ENCODE data around the gene CPPED1. TPM values are rescaled to one million over a fixed set of nuclear protein-coding genes. Genes with fewer than 3 reads are reported as not detected.
"Not testable (repeated sequence)": the region's sequence is repeated elsewhere in the genome, so short reads cannot be mapped to it uniquely, and the experiment has no call there.

CPPED1 gene
- total and polyA plus RNA-seq, 8 donors: 8.0 to 178 (median 13.1) TPM

- no peaks in the 10 kb centered on the region for H3K4me1 ChIP-seq
- H3K4me3 ChIP-seq: no peak overlapping the region
- no peak for TF ChIP-seq POLR2A (IDR thresholded peaks at IDR 0.05)
- no peak for TF ChIP-seq POLR2AphosphoS5 (IDR thresholded peaks at IDR 0.05)
- TF ChIP-seq EP300 (IDR thresholded peaks at IDR 0.05): no peak
- TF ChIP-seq CTCF (IDR thresholded peaks at IDR 0.05): no peak
- H3K27ac ChIP-seq: no peak overlapping the region
- no peak for DNase-seq
- 81 to 96% (median 92%) methylated on average over 4 of the region's 4 CpGs for WGBS, 5 donors
- H3K27me3 ChIP-seq: no peaks in the 10 kb centered on the region
- intact Hi-C loops (cut with DNase I; ENCODE audit: low total_unique reads): no loop called here
- no peaks in the 10 kb centered on the region for H3K9me3 ChIP-seq
- H3K36me3 ChIP-seq: no peaks in the 10 kb centered on the region
Measured at GRCh38 chr16:12818326-12818725, 14.6 kb upstream of the CPPED1 start.

DNA sequence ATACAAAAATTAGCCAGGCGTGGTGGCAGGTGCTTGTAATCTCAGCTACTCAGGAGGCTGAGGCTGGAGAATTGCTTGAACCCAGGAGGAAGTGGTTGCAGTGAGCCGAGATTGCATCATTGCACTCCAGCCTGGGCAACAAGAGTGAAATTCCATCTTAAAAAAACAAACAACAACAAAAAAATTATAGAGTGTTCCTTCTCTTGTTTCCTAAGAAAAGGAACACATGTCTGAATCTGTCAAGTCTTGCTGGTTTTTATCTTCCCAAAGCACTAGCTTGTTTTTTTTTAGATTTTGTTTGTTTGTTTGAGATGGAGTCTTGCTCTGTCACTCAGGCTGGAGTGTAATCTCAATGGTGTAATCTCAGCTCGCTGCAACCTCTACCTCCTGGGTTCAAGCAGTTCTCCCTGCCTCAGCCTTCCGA, 13.1 kb upstream of the CPPED1 start:
- H3K27ac ChIP-seq: peak overlapping the region in 1 of 5 donors; percentile 26
- H3K27me3 ChIP-seq; H3K4me1 ChIP-seq; intact Hi-C loops (cut with DNase I; ENCODE audit: low total_unique reads); H3K9me3 ChIP-seq; DNase-seq; H3K36me3 ChIP-seq; H3K4me3 ChIP-seq: not testable (repeated sequence)
- 51 to 68% (median 63%) methylated on average over 4 of the region's 4 CpGs for WGBS, 5 donors

- intact Hi-C loops (cut with DNase I; ENCODE audit: low total_unique reads): no loop called here
- no peak overlapping the region for H3K4me3 ChIP-seq
Measured at GRCh38 chr16:12815361-12815760, 11.7 kb upstream of the CPPED1 start.

GRCh38 chr16:12813734-12814133, 10.0 kb upstream of the CPPED1 start:
- intact Hi-C loops (cut with DNase I; ENCODE audit: low total_unique reads): not testable (repeated sequence)

More at GRCh38 chr16:12815361-12815760, 11.7 kb upstream of the CPPED1 start:
- TF ChIP-seq CTCF (IDR thresholded peaks at IDR 0.05): peak in 1 of 7 experiments; percentile 8
- no peak for TF ChIP-seq EP300 (IDR thresholded peaks at IDR 0.05)
- no peak overlapping the region for H3K27ac ChIP-seq
- no peaks in the 10 kb centered on the region for H3K36me3 ChIP-seq
- 36 to 58% (median 38%) methylated on average over 3 of the region's 3 CpGs for WGBS, 5 donors
- H3K9me3 ChIP-seq: no peaks in the 10 kb centered on the region
- H3K27me3 ChIP-seq: no peaks in the 10 kb centered on the region
- H3K4me1 ChIP-seq: no peaks in the 10 kb centered on the region
- no peak for DNase-seq

GRCh38 chr16:12813321-12813720, 9.6 kb upstream of the CPPED1 start:
- WGBS, 5 donors: 85 to 91% (median 88%) methylated on average over 5 of the region's 5 CpGs
- intact Hi-C loops (cut with DNase I; ENCODE audit: low total_unique reads); H3K9me3 ChIP-seq; DNase-seq; H3K27ac ChIP-seq; H3K4me3 ChIP-seq; H3K27me3 ChIP-seq; H3K4me1 ChIP-seq; H3K36me3 ChIP-seq: not testable (repeated sequence)

More at GRCh38 chr16:12813734-12814133, 10.0 kb upstream of the CPPED1 start:
- not testable (repeated sequence) for H3K36me3 ChIP-seq, H3K27ac ChIP-seq, H3K27me3 ChIP-seq, H3K9me3 ChIP-seq, H3K4me3 ChIP-seq, DNase-seq, H3K4me1 ChIP-seq
- 87 to 100% (median 91%) methylated on average over 2 to 3 of the region's 3 CpGs for WGBS, 5 donors

DNA sequence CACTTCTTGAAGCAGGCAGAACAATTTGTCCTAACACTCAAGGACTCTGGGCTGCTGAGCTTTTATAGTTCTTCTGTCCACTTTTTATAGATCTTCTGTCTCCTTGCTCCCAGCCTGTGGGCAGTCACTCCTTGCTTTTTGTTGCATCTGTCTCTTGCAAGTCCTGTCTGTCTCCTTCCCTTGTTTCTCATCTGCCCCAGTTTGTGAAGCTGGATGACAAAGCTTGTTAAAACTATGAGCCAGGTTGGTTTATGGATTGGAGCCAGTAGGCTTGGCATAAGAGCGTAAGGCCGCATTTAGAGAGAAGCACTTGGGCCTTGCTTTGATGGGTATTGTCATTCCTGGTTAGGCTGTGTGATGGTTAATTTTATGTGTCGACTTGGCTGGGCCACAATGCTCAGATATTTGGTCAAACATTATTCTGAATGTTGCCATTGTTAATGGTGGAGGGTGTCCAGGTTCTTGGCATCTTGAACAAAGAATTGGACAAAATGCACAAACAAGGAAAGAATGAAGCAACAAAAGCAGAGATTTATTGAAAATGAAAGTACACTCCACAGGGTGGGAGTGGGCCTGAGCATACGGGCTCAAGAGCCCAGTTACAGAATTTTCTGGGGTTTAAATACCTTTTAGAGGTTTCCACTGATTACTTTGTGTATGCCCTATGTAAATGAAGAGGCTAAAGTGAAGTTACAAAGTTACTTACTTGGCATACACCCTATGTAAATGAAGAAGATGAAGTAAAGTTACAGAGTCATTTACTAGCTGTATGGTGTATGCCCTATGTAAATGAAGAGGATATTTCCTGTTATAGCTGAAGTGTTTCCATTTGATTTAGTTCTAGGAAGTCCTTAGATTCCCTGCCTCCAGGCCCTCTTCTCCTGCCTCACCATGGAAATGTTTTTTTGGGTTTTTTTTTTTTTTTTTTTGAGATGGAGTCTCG, 8.0 kb upstream of the CPPED1 start:
- intact Hi-C loops (cut with DNase I; ENCODE audit: low total_unique reads): no loop called here
- Histone ChIP-seq H3K36me3 (no peaks in the 10 kb centered on the region), H3K9me3 (no peaks in the 10 kb centered on the region), H3K4me1 (no peaks in the 10 kb centered on the region), H3K4me3 (no peak overlapping the region), H3K27ac (no peak overlapping the region), H3K27me3 (no peaks in the 10 kb centered on the region)
- TF ChIP-seq POLR2A (IDR thresholded peaks at IDR 0.05) (no peak), CTCF (IDR thresholded peaks at IDR 0.05) (no peak), POLR2AphosphoS5 (IDR thresholded peaks at IDR 0.05) (no peak), EP300 (IDR thresholded peaks at IDR 0.05) (no peak)
- 70 to 82% (median 80%) methylated on average over 5 of the region's 5 CpGs for WGBS, 5 donors
- no peak for DNase-seq

All from stomach (tissue), 9 donors.